RWPE2 (cell line): ENCODE data around the gene MORN1.
A peak's percentile ranks its signal among the peaks of the same experiment; 100 is the strongest.

Experiments
- ATAC-seq: fragments of 200-7000 bp; cut with Tn5 transposase; 3 replicates; pipeline ENCODE4 v1.9.1; 2021; ENCODE audit warnings: low read depth
- DNase-seq: peaks from one replicate; pipeline ENCODE4 v3.0.0-alpha.2; 2020; ENCODE audit warnings: low spot score
- H3K27ac ChIP-seq: fragments of 450-650 bp; 2 replicates; pipeline ENCODE4 v1.5.1; 2017; ENCODE audit warnings: mild to moderate bottlenecking; ENCODE audit not compliant: poor library complexity, severe bottlenecking
- H3K27me3 ChIP-seq: fragments of 250-450 bp; sonication (Bioruptor Pico); 2 replicates; pipeline ENCODE4 v1.5.1; 2021; ENCODE audit warnings: mild to moderate bottlenecking, moderate library complexity; ENCODE audit not compliant: insufficient read depth, poor library complexity, severe bottlenecking
- H3K36me3 ChIP-seq: fragments of 250-450 bp; sonication (Bioruptor Pico); 2 replicates; pipeline ENCODE4 v1.5.1; 2020; ENCODE audit warnings: low read depth, mild to moderate bottlenecking, moderate library complexity
- H3K4me1 ChIP-seq: fragments of 250-450 bp; sonication (Bioruptor Pico); 2 replicates; pipeline ENCODE4 v1.5.1; 2021; ENCODE audit warnings: mild to moderate bottlenecking, moderate library complexity; ENCODE audit not compliant: insufficient read depth, poor library complexity, severe bottlenecking
- H3K4me3 ChIP-seq: fragments of 250-450 bp; sonication (Bioruptor Pico); 2 replicates; pipeline ENCODE4 v1.5.1; 2021; ENCODE audit warnings: mild to moderate bottlenecking, moderate library complexity; ENCODE audit not compliant: severe bottlenecking
- H3K9me3 ChIP-seq: fragments of 250-450 bp; sonication (Bioruptor Pico); 2 replicates; pipeline ENCODE4 v1.5.1; 2021; ENCODE audit warnings: mild to moderate bottlenecking, moderate library complexity; ENCODE audit not compliant: severe bottlenecking
- TF ChIP-seq, protein P1 (sequence below): fragments of 450-650 bp; IDR thresholded peaks from one replicate; pipeline ENCODE4 v1.5.1; 2017; ENCODE audit warnings: mild to moderate bottlenecking, moderate library complexity; ENCODE audit not compliant: poor library complexity, severe bottlenecking

The MORN1 gene

GRCh38 chr1:2373551-2374251, 17.7 kb downstream of the MORN1 start:
- Histone ChIP-seq H3K4me1 (peaks cover 4% of the 10 kb centered on the region), H3K27me3 (no peaks in the 10 kb centered on the region), H3K36me3 (0 out of 2 replicates have a peak, but pooled peaks cover 3% of the 10 kb centered on the region), H3K27ac (no peak overlapping the region), H3K9me3 (no peaks in the 10 kb centered on the region), H3K4me3 (no peak overlapping the region)
- TF ChIP-seq, protein P1, sequence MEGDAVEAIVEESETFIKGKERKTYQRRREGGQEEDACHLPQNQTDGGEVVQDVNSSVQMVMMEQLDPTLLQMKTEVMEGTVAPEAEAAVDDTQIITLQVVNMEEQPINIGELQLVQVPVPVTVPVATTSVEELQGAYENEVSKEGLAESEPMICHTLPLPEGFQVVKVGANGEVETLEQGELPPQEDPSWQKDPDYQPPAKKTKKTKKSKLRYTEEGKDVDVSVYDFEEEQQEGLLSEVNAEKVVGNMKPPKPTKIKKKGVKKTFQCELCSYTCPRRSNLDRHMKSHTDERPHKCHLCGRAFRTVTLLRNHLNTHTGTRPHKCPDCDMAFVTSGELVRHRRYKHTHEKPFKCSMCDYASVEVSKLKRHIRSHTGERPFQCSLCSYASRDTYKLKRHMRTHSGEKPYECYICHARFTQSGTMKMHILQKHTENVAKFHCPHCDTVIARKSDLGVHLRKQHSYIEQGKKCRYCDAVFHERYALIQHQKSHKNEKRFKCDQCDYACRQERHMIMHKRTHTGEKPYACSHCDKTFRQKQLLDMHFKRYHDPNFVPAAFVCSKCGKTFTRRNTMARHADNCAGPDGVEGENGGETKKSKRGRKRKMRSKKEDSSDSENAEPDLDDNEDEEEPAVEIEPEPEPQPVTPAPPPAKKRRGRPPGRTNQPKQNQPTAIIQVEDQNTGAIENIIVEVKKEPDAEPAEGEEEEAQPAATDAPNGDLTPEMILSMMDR = no peak
- DNase-seq (peak; percentile 61), ATAC-seq (no peak)

DNA sequence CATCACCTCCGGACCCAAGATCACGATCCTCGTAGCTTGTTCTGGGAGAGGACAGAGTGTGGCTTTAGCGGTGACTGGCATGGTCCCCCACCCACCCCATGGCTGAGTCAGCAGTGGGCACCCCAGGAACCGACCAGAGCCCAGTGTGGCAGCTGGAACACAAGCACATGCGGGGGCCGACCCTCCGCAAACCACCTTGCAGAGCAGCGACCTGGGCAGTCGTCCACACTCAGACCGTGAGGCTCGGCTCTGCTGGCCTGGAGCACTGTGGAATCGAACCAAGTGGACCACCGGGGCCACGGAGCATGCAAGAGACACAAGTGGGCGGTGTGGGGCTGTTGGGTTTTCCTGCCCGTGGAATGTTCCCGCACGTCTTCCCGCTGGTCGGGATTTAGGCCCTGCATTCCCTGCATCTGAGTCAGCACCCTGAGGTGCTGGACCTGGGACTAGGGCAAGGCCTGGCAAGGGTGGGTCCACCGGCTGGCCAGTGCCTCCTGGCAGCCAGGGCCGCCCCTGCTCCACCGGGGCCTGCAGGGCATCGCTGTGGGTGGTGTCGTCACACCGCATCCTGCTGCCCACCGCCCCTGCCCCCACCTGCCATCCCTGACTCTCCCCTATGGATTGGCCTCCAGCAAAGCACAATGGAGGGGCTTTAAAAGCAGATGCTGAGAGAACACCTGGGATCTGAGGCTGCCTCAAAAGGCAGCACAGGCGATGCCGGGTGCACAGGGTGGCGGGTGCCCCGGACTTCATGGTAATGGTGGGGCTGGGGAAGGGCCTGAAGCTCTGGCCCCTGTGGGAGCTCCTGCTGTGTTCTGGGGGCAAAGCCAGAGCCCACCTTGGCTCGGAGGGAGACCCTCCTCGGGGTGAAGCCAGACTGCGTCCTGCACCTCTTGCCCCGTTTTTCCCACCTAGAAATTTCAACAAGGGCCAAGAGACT, 18.5 kb downstream of the MORN1 start:
- DNase-seq (peak; percentile 60), ATAC-seq (peak; percentile 65)
- TF ChIP-seq, protein P1 = no peak

GRCh38 chr1:2368053-2368744, 23.2 kb downstream of the MORN1 start:
- Histone ChIP-seq H3K4me1 (peaks cover 3% of the 10 kb centered on the region), H3K4me3 (no peak overlapping the region), H3K36me3 (0 out of 2 replicates have a peak, but pooled peaks cover 3% of the 10 kb centered on the region), H3K27ac (no peak overlapping the region), H3K27me3 (no peaks in the 10 kb centered on the region), H3K9me3 (peaks cover 4% of the 10 kb centered on the region)
- TF ChIP-seq, protein P1 = no peak
- no peak for ATAC-seq
- no peak for DNase-seq

More for the DNA sequence above, 18.5 kb downstream of the MORN1 start:
- H3K27ac ChIP-seq = no peak overlapping the region
- no peaks in the 10 kb centered on the region for H3K9me3 ChIP-seq
- H3K27me3 ChIP-seq = no peaks in the 10 kb centered on the region
- no peak overlapping the region for H3K4me3 ChIP-seq
- H3K36me3 ChIP-seq = 0 out of 2 replicates have a peak, but pooled peaks cover 3% of the 10 kb centered on the region
- peaks cover 4% of the 10 kb centered on the region for H3K4me1 ChIP-seq

GRCh38 chr1:2363847-2364513, 27.4 kb downstream of the MORN1 start:
- Histone ChIP-seq H3K9me3 (peaks cover 4% of the 10 kb centered on the region), H3K27ac (no peak overlapping the region), H3K27me3 (no peaks in the 10 kb centered on the region), H3K36me3 (no peaks in the 10 kb centered on the region), H3K4me3 (no peak overlapping the region), H3K4me1 (no peaks in the 10 kb centered on the region)
- TF ChIP-seq, protein P1 = no peak
- DNase-seq (no peak), ATAC-seq (no peak)
